Skeletal muscle tissue (tissue), 4 donors: ENCODE results near the gene INPP5D. TPM values are rescaled to one million over a fixed set of nuclear protein-coding genes. Genes with fewer than 3 reads are reported as not detected.
"Not testable (repeated sequence)": the region's sequence is repeated elsewhere in the genome, so short reads cannot be mapped to it uniquely, and the experiment has no call there.

Experiments used
- H3K27ac ChIP-seq: one replicate; pipeline ENCODE4 v1.7.0; 2013; ENCODE audit warnings: mild to moderate bottlenecking, low read depth, low read length, inconsistent platforms
- H3K27me3 ChIP-seq, 3 donors: one replicate each; pipeline ENCODE4 v1.7.0; 2013; ENCODE audit warnings: low read length in 3 of 3; ENCODE audit not compliant: control insufficient read depth in 3 of 3, insufficient read depth in 3 of 3
- H3K36me3 ChIP-seq, 3 donors: one replicate each; pipeline ENCODE4 v1.7.0; 2013; ENCODE audit warnings: low read length in 3 of 3; ENCODE audit not compliant: control insufficient read depth in 3 of 3, insufficient read depth in 3 of 3
- H3K4me1 ChIP-seq, 3 donors: one replicate each; pipeline ENCODE4 v1.7.0; 2013; ENCODE audit warnings: low read length in 3 of 3, mild to moderate bottlenecking in 3 of 3; ENCODE audit not compliant: control insufficient read depth in 3 of 3, insufficient read depth in 3 of 3
- H3K4me3 ChIP-seq, 3 donors: one replicate each; pipeline ENCODE4 v1.7.0; 2013; ENCODE audit warnings: low read length in 3 of 3
- H3K9ac ChIP-seq, 3 donors: one replicate each; pipeline ENCODE4 v1.7.0; 2013; ENCODE audit warnings: low read length in 3 of 3, mild to moderate bottlenecking in 3 of 3, moderate library complexity in 2 of 3, low read depth in 1 of 3
- H3K9me3 ChIP-seq, 3 donors: one replicate each; pipeline ENCODE4 v1.7.0; 2013; ENCODE audit warnings: low read length in 3 of 3; ENCODE audit not compliant: control insufficient read depth in 3 of 3
- total RNA-seq: library from RNA; depleted of rRNA; stranded (reverse); fragments of >200 nt; gene quantifications from one replicate; pipeline ENCODE4 v1.2.3, GENCODE V29; 2014
- donor health status: Osteomylitis.

INPP5D gene
- total RNA-seq, 1 donor from 2014 or later, result 8.4 TPM

DNA sequence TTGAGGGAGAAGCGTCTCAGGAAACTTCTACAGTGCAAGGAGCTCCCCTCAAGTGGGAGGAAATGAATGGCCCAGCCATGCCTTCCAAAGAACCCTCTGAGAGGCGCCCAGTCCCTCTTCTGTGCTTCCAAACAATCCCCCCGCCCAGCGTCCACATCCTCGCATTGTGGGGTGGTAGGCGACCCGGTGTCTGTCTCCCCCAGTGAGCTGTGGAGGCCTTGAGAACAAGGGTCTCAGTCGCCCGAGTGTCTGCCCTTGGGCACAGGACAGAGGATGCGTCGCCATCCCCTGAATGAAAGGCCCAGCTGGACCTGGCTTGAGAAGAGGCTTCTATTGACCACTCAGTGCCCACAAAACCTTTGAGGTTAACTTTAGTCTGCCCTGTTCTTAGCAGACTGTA, 29.7 kb downstream of the INPP5D start:
- Histone ChIP-seq H3K27me3 (peaks cover 3 to 4% (median 3%) of the 10 kb centered on the region in 3 donors), H3K9ac (no peak overlapping the region), H3K36me3 (no peaks in the 10 kb centered on the region), H3K4me1 (peaks cover 0 to 8% (median 7%) of the 10 kb centered on the region in 3 donors), H3K9me3 (no peaks in the 10 kb centered on the region), H3K4me3 (no peak overlapping the region), H3K27ac (no peak overlapping the region)

DNA sequence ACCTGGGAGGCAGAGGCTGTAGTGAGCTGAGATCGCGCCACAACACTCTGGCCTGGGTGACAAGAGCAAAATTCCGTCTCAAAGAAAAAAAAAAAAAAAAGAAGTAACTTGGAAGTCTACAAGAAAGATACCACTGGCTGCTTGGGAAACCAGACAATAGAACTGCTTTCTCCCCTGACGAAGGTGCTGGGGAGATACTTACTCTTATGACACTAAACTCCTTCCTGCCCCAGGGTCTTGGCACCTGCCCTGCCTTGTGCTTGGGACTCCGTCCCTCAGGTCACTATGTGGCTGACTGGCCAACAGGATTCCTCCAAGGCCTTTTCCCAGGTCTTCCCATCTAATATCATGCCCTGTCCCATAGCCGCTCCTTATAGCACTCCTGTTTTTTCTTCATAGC, 30.7 kb downstream of the INPP5D start:
- H3K4me1 ChIP-seq, result peaks cover 0 to 4% (median under 1%) of the 10 kb centered on the region in 3 donors
- H3K9me3 ChIP-seq, result no peaks in the 10 kb centered on the region
- H3K27ac ChIP-seq, result no peak overlapping the region
- no peak overlapping the region for H3K9ac ChIP-seq
- H3K4me3 ChIP-seq, result no peak overlapping the region
- peaks cover 3 to 4% (median 3%) of the 10 kb centered on the region in 3 donors for H3K27me3 ChIP-seq
- no peaks in the 10 kb centered on the region for H3K36me3 ChIP-seq

DNA sequence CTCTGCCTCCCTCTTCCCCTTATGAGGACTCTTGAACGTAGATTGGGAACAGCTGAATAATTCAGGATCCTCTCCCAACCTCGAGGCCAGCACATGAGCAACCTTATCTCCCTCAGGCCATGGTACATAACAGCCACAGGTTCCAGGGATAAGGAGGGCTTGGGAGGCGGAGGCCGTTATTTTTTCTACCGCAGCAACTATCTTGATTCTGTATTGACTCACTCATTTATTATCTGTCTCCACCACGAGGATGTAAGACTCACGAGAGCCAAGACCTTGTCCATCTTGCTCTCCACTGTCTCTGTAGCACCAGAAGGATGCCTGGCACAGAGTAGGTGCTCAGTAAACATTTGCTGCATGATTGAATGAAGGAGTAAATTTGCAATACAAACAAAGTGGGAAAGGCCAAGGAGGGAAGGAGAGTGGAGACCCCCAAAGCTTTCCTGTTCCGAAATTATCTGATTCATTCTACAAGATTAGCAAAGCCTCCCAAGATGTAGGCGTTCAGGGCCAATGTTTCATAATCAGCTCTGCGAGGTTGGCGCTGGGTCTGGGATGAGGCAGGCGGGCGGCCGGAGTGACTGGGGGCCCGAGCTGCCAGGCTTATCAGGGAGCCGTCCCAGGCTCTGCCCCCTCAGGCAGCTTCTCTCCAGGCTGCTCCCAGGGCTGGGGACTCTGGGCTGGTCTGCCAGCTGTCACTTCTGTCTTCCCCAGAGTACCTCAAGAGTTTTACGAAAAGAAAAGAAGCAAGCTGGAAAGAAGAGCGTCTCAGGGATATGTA, 31.6 kb downstream of the INPP5D start:
- H3K36me3 ChIP-seq, result no peaks in the 10 kb centered on the region
- H3K4me3 ChIP-seq, result no peak overlapping the region
- H3K4me1 ChIP-seq, result no peaks in the 10 kb centered on the region
- H3K27ac ChIP-seq, result no peak overlapping the region
- peaks cover 3 to 4% (median 3%) of the 10 kb centered on the region in 3 donors for H3K27me3 ChIP-seq
- no peaks in the 10 kb centered on the region for H3K9me3 ChIP-seq
- H3K9ac ChIP-seq, result no peak overlapping the region

DNA sequence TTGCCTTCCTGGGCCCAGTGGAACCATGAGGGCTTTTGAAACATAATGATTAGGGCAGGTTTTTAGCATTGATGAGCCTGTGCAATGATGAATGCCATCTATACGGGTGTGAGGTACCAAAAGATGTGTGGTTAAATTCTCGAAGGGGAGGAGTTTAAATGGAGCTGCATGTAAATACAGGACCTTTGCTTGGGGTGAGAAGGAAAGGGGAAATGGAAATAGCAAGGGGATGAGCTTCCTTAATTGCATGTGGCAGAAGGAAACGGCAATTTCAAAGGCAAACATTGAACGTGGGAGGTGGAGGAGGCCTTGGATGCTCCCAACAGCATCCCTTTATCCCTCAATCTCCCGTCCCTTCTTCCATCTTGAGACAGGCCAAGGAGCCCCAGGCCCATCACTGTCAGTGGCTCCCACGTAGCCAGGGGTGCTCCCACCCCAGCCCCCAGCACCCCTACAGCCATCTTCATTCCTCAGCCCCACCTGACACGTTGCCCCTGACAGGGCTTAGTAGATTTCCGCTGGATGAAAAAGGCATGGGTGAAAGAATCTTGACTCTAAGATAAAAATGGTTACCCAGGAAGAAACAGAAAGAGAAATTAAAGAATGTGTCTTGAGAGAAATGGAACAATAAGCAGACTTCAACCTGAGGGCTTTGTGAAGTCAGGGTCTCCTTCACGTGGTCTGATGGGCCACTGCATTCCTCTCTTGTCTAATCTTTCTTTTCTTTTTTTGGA, 32.5 kb downstream of the INPP5D start:
- Histone ChIP-seq H3K4me3 (no peak overlapping the region), H3K9ac (no peak overlapping the region), H3K9me3 (no peaks in the 10 kb centered on the region), H3K4me1 (no peaks in the 10 kb centered on the region), H3K27me3 (peaks cover 3 to 4% (median 3%) of the 10 kb centered on the region in 3 donors), H3K27ac (peak overlapping the region; percentile 44), H3K36me3 (no peaks in the 10 kb centered on the region)

DNA sequence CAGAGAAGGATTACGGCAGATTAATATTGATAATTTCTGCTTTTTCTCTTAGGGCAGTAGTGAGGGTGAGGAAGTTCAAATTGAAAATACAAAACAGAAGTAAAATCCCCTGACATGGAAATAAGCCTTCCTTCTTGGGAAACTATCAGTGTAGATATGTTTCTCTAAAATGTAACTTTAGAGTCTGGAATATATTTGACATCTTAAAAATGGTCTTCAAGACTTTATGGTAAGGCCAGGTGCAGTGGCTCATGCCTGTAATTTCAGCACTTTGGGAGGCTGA, 33.0 kb downstream of the INPP5D start:
- Histone ChIP-seq H3K4me3 (no peak overlapping the region), H3K9ac (no peak overlapping the region), H3K9me3 (no peaks in the 10 kb centered on the region), H3K27me3 (peaks cover 3 to 4% (median 3%) of the 10 kb centered on the region in 3 donors), H3K4me1 (no peaks in the 10 kb centered on the region), H3K36me3 (no peaks in the 10 kb centered on the region), H3K27ac (no peak overlapping the region)

DNA sequence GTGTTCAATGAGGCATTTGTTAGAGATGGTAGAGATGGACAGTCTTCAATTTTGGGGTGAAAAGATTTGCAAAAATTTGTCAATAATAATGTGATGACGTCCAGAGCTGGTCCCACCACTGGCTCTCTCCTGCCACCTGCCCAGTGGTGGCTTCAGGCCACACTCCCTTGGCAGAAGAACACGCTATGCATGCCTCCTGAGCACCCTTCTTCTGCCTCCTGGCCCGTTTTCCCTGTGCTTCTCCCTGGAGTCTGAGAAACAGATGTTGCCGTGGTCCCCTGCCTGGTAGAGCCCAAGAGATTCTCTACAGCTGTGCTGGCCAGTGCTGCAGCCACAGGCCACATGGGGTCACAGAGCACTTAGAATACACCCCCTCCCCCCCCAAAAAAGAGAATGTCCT, 33.6 kb downstream of the INPP5D start:
- Histone ChIP-seq H3K9me3 (no peaks in the 10 kb centered on the region), H3K27ac (no peak overlapping the region), H3K4me1 (no peaks in the 10 kb centered on the region), H3K36me3 (no peaks in the 10 kb centered on the region), H3K27me3 (peaks cover 3 to 4% (median 3%) of the 10 kb centered on the region in 3 donors), H3K9ac (no peak overlapping the region), H3K4me3 (no peak overlapping the region)

DNA sequence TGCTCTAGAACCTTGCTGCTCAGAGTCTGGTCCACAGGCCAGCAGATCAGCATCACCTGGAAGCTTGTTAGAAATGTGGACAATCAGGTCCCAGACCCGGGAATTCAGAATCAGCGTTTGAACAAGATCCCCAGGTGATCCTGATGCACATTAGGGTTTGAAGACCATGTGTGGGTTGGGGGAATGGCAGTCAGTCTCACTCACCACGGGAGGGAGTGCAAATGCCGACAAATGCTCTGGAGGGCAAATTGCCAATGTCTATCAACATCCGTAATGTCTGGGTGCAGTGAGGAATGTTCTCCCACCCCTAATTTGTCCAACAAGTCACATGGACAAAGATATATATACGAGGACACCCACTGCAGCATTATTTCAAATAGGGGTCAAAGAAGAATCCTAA, 34.5 kb downstream of the INPP5D start:
- Histone ChIP-seq H3K27ac (no peak overlapping the region), H3K9me3 (no peaks in the 10 kb centered on the region), H3K27me3 (peaks cover 3 to 4% (median 3%) of the 10 kb centered on the region in 3 donors), H3K9ac (no peak overlapping the region), H3K4me3 (no peak overlapping the region), H3K36me3 (no peaks in the 10 kb centered on the region), H3K4me1 (no peaks in the 10 kb centered on the region)

DNA sequence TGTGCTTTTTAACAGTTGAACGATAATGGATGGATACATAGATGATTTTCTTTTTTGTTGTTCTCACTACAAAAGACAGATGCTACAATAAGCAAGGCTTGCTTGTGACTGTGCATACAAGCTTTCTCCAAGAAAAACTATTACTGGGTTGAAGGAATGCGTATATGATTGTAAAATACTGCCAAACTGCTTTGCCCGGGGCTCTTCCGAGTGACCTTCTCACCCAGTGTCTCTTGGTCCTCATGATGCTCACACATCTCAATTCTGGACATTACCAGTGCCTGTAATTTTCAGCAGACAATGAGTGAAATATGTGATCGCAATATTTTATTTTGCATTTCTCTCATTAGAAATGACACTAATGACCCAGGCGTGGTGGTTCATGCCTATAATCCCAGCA, 35.9 kb downstream of the INPP5D start:
- H3K36me3 ChIP-seq, result no peaks in the 10 kb centered on the region
- H3K4me3 ChIP-seq, result no peak overlapping the region

DNA sequence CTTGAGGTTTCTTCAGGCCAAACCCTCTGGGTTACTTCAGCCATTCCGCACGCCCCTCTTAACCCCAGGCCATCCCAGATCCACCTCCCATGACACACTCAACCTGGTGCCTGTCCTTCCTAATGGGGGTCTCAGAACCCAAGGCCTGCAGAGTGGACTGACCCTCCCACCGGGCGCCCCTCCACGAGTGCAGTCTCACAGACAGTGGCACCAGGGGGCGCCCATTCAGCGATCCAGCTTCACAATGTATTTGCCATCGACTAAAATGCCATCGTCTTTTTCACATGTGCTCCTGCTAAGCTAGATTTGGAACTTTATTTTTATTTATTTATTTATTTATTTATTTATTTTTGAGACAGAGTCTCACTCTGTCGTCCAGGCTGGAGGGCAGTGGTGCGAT, 38.5 kb downstream of the INPP5D start:
- Histone ChIP-seq H3K9ac (no peak overlapping the region), H3K36me3 (no peaks in the 10 kb centered on the region), H3K4me3 (no peak overlapping the region), H3K4me1 (no peaks in the 10 kb centered on the region), H3K27ac (no peak overlapping the region), H3K9me3 (no peaks in the 10 kb centered on the region), H3K27me3 (peaks cover 3 to 4% (median 3%) of the 10 kb centered on the region in 3 donors)

More for the DNA sequence above, 35.9 kb downstream of the INPP5D start:
- no peaks in the 10 kb centered on the region for H3K4me1 ChIP-seq
- H3K27me3 ChIP-seq, result peaks cover 3 to 4% (median 3%) of the 10 kb centered on the region in 3 donors
- H3K9ac ChIP-seq, result no peak overlapping the region
- no peak overlapping the region for H3K27ac ChIP-seq
- no peaks in the 10 kb centered on the region for H3K9me3 ChIP-seq

DNA sequence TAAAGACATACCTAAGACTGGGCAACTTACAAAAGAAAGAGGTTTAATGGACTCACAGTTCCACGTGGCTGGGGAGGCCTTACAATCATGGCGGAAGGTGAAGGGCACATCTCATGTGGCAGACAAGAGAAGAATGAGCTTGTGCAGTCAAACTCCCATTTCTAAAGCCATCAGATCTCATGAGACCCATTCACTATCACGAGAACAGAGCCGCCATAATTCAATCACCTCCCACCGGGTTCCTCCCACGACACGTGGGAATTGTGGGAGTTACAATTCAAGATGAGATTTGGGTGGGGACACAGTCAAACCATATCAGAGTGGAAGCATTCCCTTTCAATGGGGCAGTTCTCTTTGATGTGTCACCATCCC, 39.7 kb downstream of the INPP5D start:
- not testable (repeated sequence) for H3K4me3 ChIP-seq

More for the DNA sequence above, 39.7 kb downstream of the INPP5D start:
- not testable (repeated sequence) for H3K9ac ChIP-seq, H3K27me3 ChIP-seq, H3K36me3 ChIP-seq, H3K27ac ChIP-seq, H3K4me1 ChIP-seq, H3K9me3 ChIP-seq
